Mesodermal cell (in vitro differentiated cells): ENCODE results near the gene DHX16.
A peak's percentile ranks its signal among the peaks of the same experiment; 100 is the strongest.

Experiments used
- H3K27ac ChIP-seq: 2 replicates; pipeline ENCODE4 v1.7.0; 2013; ENCODE audit warnings: mild to moderate bottlenecking, low read depth, low read length, moderate library complexity; ENCODE audit not compliant: severe bottlenecking
- H3K36me3 ChIP-seq: 2 replicates; pipeline ENCODE4 v1.7.1; 2013; ENCODE audit warnings: mild to moderate bottlenecking, low read length, moderate library complexity; ENCODE audit not compliant: control insufficient read depth, insufficient read depth
- H3K4me1 ChIP-seq: one replicate; pipeline ENCODE4 v1.7.1; 2013; ENCODE audit warnings: mild to moderate bottlenecking, low read length; ENCODE audit not compliant: insufficient read depth, control insufficient read depth, poor library complexity, severe bottlenecking
- H3K4me3 ChIP-seq: 2 replicates; pipeline ENCODE4 v1.7.0; 2013; ENCODE audit warnings: low read length, control low read depth, mild to moderate bottlenecking; ENCODE audit not compliant: insufficient read depth, poor library complexity, severe bottlenecking; ENCODE audit errors: extremely low read depth
- H3K9me3 ChIP-seq: 2 replicates; pipeline ENCODE4 v1.7.1; 2013; ENCODE audit warnings: mild to moderate bottlenecking, low read length, moderate library complexity; ENCODE audit not compliant: control insufficient read depth
- WGBS, 2 experiments: methylation state at CpG; one replicate each; pipeline ENCODE4 v1.1.5; 2013; ENCODE audit warnings: missing lambda C conversion rate in 2 of 2; ENCODE audit not compliant: insufficient coverage in 2 of 2; 5-methylcytosine and 5-hydroxymethylcytosine counted together

Gene DHX16

GRCh38 chr6:30612687-30613248 lies 60.0 kb downstream of the DHX16 start:
- Histone ChIP-seq H3K27ac (peak overlapping the region; percentile 48), H3K36me3 (peaks cover 66% of the 10 kb centered on the region), H3K4me1 (peaks cover 18% of the 10 kb centered on the region), H3K9me3 (no peaks in the 10 kb centered on the region), H3K4me3 (no peak overlapping the region)
- 68 to 92% methylated on average over 4 to 5 of the region's 6 CpGs for WGBS, 2 experiments

- Histone ChIP-seq H3K9me3 (no peaks in the 10 kb centered on the region), H3K4me1 (peaks cover 18% of the 10 kb centered on the region), H3K4me3 (no peak overlapping the region), H3K27ac (no peak overlapping the region), H3K36me3 (peaks cover 71% of the 10 kb centered on the region)
- no CpG with 5 or more reads among the region's 1 CpG for WGBS, 2 experiments
Observed at GRCh38 chr6:30612213-30612612, 60.6 kb downstream of the DHX16 start.

DNA sequence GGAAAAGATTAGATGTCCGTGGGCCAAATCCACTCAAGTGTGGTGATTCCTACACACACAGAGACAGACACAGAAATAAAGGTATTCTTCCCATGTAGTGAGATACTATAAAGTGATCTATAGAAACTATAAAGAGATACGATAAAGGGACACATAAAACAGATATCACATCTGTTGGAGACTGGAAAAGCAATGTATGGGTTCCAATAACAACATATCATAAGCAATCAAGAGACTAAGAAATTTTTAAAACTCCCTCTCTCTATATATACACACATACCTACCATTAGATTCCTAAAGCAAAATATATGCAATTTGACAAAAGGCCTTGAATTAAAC lies 61.0 kb downstream of the DHX16 start:
- Histone ChIP-seq H3K27ac (no peak overlapping the region), H3K36me3 (peaks cover 74% of the 10 kb centered on the region), H3K4me1 (peaks cover 18% of the 10 kb centered on the region), H3K4me3 (no peak overlapping the region), H3K9me3 (no peaks in the 10 kb centered on the region)
- no CpG with 5 or more reads among the region's 2 CpGs for WGBS, 2 experiments

DNA sequence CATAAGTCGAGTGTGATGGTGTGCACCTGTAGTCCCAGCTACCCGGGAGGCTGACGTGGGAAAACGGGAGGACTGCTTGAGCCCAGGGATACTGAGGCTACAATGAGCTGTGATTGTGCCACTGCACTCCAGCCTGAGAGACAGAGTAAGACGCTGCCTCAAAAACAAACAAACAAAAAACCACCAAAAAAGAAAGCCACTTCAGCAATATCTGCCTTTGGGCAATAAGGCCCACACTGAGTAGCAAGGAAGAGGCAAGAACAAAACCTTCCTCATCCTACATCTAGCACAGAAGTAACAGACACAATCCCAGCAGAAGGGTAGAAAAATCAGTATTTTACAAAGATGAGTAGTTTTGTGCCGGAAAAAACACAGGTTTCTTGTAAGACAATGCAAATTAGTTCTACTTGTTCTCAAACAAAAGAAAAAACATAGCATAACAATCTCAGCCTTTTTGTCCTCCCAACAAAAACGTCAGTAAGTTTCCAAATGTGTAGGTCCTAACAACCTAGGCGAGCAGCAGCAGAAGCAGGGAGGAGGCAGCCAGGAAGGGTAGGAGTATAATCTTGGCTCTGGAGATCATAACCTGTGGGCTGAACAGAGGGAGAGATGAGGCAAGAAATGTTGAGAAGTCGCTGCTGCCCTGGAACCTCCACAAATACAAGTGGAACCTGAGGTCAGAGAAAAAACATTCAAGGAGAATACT lies 61.5 kb downstream of the DHX16 start:
- H3K4me1 ChIP-seq: peaks cover 18% of the 10 kb centered on the region
- H3K4me3 ChIP-seq: no peak overlapping the region
- 94 to 97% methylated on average over 3 to 7 of the region's 9 CpGs for WGBS, 2 experiments
- H3K27ac ChIP-seq: no peak overlapping the region
- peaks cover 74% of the 10 kb centered on the region for H3K36me3 ChIP-seq
- no peaks in the 10 kb centered on the region for H3K9me3 ChIP-seq

- no peak overlapping the region for H3K27ac ChIP-seq
- H3K36me3 ChIP-seq: peaks cover 80% of the 10 kb centered on the region
- H3K4me1 ChIP-seq: peaks cover 18% of the 10 kb centered on the region
- 82 to 100% methylated on average over 2 to 4 of the region's 4 CpGs for WGBS, 2 experiments
- H3K9me3 ChIP-seq: no peaks in the 10 kb centered on the region
- no peak overlapping the region for H3K4me3 ChIP-seq
Observed at GRCh38 chr6:30610065-30610464, 62.7 kb downstream of the DHX16 start.

DNA sequence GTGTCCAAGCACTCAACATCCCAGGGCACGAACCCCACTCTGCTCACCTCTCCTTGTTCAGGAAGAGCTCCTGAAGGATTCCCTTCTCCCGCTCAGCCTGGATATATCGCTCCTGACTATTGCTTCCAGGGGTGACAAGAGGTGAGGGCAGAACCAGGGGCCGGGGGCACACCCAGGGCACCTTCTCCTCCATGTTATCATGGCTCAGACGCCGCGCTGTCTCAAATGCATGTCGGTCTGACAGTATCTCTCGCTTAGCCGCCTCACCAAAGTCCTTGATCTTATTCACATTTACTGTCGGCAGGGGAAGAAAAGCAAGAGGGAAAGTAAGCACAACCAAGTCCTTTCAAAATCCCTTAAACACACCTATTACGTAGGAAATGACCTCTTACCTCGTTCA lies 68.8 kb downstream of the DHX16 start:
- H3K9me3 ChIP-seq: no peaks in the 10 kb centered on the region
- WGBS, 2 experiments: 96 to 97% methylated on average over 10 to 13 of the region's 13 CpGs
- H3K4me3 ChIP-seq: no peak overlapping the region
- H3K27ac ChIP-seq: no peak overlapping the region
- peaks cover 95% of the 10 kb centered on the region for H3K36me3 ChIP-seq
- no peaks in the 10 kb centered on the region for H3K4me1 ChIP-seq
